ENCODE data around the gene PTPRD. TPM values are rescaled to one million over a fixed set of nuclear protein-coding genes. Genes with fewer than 3 reads are reported as not detected.

The PTPRD gene
- total RNA-seq, 2 experiments from 2014 or later: not detected

DNA sequence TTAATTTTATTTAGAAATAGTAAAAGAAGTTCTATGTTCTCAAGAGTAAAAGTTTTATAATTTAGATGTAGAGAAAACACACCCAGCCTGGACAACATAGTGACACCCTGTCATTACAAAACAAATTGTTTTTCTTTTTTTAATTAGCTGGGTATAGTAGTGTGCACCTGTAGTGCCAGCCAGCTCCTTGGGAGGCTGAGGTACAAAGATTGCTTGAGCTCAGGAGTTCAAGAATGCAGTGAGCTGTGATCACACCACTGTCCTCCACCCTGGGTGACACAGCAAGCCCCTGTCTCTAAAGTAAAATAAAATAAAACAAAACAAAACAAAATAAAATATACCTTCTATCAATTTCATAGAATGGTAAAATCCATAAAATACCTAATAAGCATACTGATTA, 1795.5 kb downstream of the PTPRD start:
- H3K9me3 Mint-ChIP-seq: no peaks in the 10 kb centered on the region
- CTCF ChIA-PET: no interaction called here
- intact Hi-C loops (cut with micrococcal nuclease): no loop called here
- no peak overlapping the region for H3K4me3 Mint-ChIP-seq
- H3K27ac Mint-ChIP-seq: no peak overlapping the region
- H3K36me3 Mint-ChIP-seq (ENCODE audit: low read depth): no peaks in the 10 kb centered on the region
- peaks cover 2% of the 10 kb centered on the region for H3K27me3 Mint-ChIP-seq (ENCODE audit: low read depth)
- no peaks in the 10 kb centered on the region for H3K4me1 Mint-ChIP-seq (ENCODE audit: low read depth)
- no peak for DNase-seq

DNA sequence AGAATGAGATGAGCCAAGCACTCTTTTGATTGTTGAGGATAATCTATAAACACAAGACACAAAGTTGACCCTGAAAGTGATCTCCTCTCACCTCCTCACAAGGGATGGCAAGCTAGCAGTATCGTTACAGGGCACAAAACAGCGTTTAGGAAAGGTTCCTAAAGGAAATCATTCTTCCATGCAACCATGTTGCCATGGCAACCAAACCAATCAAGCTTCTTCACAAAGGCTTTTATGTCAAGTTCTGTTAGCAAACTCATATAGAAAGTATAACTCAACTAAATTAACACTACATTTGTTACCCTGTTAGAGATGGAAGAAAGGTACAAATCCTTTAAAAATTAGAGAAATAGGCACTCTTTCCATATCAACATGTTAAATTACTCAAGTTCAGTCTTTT, 1796.4 kb downstream of the PTPRD start:
- CTCF ChIA-PET: no interaction called here
- Mint-ChIP-seq H3K9me3 (no peaks in the 10 kb centered on the region), H3K36me3 (ENCODE audit: low read depth) (no peaks in the 10 kb centered on the region), H3K27ac (no peak overlapping the region), H3K4me1 (ENCODE audit: low read depth) (no peaks in the 10 kb centered on the region), H3K27me3 (ENCODE audit: low read depth) (peaks cover 2% of the 10 kb centered on the region), H3K4me3 (no peak overlapping the region)
- DNase-seq: no peak
- intact Hi-C loops (cut with micrococcal nuclease): no loop called here

DNA sequence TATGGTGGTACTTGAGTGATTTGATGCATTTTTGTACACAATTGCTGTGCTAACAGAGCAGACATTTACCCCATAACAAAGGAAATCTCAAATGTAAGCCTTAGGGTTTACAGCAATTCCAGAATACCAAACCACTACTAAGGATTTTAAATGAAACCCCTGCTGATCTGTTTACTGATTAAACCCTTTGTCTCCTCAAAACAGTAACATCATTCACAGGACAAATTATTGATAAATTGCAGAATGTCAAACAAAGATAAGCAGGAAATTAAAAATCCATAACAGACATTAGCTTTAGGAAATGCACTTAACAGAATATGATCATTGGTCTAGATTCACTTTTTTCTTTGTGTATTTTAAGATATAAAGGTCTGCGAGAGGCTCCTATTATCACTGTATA, 1796.9 kb downstream of the PTPRD start:
- Mint-ChIP-seq H3K9me3 (no peaks in the 10 kb centered on the region), H3K4me3 (no peak overlapping the region), H3K36me3 (ENCODE audit: low read depth) (no peaks in the 10 kb centered on the region), H3K4me1 (ENCODE audit: low read depth) (no peaks in the 10 kb centered on the region), H3K27ac (no peak overlapping the region), H3K27me3 (ENCODE audit: low read depth) (no peaks in the 10 kb centered on the region)
- no peak for DNase-seq
- intact Hi-C loops (cut with micrococcal nuclease): no loop called here
- CTCF ChIA-PET: no interaction called here

DNA sequence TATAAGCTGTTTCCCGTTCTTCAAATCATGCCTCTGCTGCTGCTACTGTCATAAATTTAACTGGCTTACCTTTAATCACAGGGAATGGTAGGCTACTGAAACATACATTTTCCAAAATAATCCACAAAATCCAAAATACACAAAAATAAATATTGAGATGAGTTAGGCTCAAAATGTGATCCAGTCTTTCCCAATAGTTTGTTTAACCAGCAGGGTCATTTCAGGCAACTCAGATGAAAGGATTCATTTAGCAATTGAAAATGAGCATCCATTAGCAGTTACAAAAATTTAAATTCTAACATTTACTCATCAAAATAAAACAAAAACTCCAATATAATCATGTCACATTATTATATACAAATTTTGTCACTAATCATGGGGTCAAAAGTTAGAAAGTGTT, 1797.6 kb downstream of the PTPRD start:
- intact Hi-C loops (cut with micrococcal nuclease): no loop called here
- CTCF ChIA-PET: no interaction called here
- H3K9me3 Mint-ChIP-seq: no peaks in the 10 kb centered on the region

DNA sequence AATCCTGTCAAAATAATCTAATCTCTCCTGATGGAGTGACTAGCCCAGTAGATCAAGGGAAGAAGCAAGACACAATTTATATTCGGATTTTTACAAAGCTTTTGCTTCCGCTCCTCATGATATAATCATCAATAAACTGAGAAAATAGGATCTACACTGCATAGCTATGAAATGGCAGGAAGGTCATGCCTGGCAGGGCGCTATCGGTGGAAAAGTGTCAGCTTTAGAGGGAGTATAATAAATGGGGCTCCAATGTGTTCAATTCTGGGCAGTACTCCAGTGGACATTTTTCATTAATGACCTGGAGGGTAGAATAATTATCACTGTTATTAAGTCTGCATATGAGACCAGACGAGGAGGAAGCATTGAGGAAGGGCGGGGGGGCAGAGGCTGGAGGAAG, 1799.9 kb downstream of the PTPRD start:
- H3K27me3 Mint-ChIP-seq (ENCODE audit: low read depth): no peaks in the 10 kb centered on the region
- no peak overlapping the region for H3K4me3 Mint-ChIP-seq
- CTCF ChIA-PET: no interaction called here

More for the DNA sequence above, 1797.6 kb downstream of the PTPRD start:
- DNase-seq: no peak
- H3K27me3 Mint-ChIP-seq (ENCODE audit: low read depth): no peaks in the 10 kb centered on the region
- no peaks in the 10 kb centered on the region for H3K36me3 Mint-ChIP-seq (ENCODE audit: low read depth)
- H3K4me1 Mint-ChIP-seq (ENCODE audit: low read depth): no peaks in the 10 kb centered on the region
- no peak overlapping the region for H3K4me3 Mint-ChIP-seq
- no peak overlapping the region for H3K27ac Mint-ChIP-seq

DNA sequence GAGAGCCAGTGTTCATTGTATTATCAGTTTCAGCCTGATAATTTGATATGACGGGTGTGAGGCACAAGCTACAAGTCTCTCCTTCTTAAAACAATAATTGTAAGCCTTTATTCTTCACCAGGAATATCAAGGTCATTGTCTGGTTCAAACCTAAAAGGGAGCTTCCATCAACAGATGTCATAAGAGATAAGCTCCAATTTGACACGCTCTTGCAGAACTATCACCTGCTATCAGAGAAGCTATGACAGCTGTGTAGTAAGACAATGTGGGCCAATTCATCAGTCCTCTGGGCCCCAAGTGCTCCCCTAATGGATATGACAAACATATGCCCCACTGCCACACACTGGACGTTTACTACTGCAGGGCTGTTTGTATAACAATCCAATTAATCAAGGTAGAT, 1803.1 kb downstream of the PTPRD start:
- intact Hi-C loops (cut with micrococcal nuclease): no loop called here
- Mint-ChIP-seq H3K27ac (no peak overlapping the region), H3K27me3 (ENCODE audit: low read depth) (no peaks in the 10 kb centered on the region), H3K36me3 (ENCODE audit: low read depth) (no peaks in the 10 kb centered on the region), H3K4me3 (no peak overlapping the region), H3K4me1 (ENCODE audit: low read depth) (no peaks in the 10 kb centered on the region), H3K9me3 (no peaks in the 10 kb centered on the region)
- no peak for DNase-seq
- CTCF ChIA-PET: interaction anchor here (0.6 kb wide), 1 partner anchor 42 kb away, joined by 3 read pairs; no protein-coding TSS in a partner anchor

More for the DNA sequence above, 1799.9 kb downstream of the PTPRD start:
- intact Hi-C loops (cut with micrococcal nuclease): no loop called here
- H3K9me3 Mint-ChIP-seq: no peaks in the 10 kb centered on the region
- H3K4me1 Mint-ChIP-seq (ENCODE audit: low read depth): no peaks in the 10 kb centered on the region
- DNase-seq: no peak
- no peak overlapping the region for H3K27ac Mint-ChIP-seq
- H3K36me3 Mint-ChIP-seq (ENCODE audit: low read depth): no peaks in the 10 kb centered on the region

DNA sequence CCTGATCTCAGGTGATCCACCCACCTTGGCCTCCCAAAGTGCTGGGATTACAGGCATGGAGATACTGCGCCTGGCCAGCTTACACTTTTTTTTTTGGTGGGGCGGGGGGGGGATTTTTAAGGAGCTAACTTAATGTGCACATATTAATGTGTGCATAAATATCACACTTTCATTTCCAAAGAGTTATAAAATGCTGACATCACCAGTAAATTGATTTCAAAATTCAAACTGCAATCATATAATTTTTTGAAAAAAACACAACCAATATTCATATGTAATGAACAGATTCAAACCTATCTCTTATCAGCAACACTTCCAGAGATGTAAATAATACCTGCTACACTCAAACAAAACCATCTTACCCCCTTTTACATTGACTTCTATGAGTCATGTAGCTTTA, 1806.7 kb downstream of the PTPRD start:
- DNase-seq: no peak
- no peak overlapping the region for H3K4me3 Mint-ChIP-seq
- H3K36me3 Mint-ChIP-seq (ENCODE audit: low read depth): no peaks in the 10 kb centered on the region
- H3K4me1 Mint-ChIP-seq (ENCODE audit: low read depth): no peaks in the 10 kb centered on the region
- CTCF ChIA-PET: interaction anchor here (0.7 kb wide), 1 partner anchor 625 kb away, joined by 4 read pairs; no protein-coding TSS in a partner anchor
- H3K27ac Mint-ChIP-seq: no peak overlapping the region
- intact Hi-C loops (cut with micrococcal nuclease): no loop called here
- no peaks in the 10 kb centered on the region for H3K9me3 Mint-ChIP-seq
- peaks cover 4% of the 10 kb centered on the region for H3K27me3 Mint-ChIP-seq (ENCODE audit: low read depth)

DNA sequence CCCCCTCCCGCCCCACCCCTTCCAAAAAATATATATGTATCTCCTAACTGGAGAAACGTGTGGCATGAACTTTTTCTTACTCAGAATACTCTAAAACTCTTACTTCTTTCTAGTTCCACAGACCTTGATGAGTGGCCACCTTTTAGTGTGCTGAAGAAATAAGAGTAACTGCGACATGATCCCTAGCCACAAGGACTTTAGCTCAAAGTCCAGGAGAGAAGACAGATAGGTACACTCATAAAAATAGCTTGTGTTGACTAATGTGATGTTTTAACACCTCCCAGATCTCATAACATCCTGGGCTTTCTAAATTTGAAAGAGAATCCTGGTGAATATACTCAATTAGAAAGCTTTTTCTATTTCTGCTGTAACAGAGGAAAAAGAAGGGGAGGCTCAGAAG, 1808.2 kb downstream of the PTPRD start:
- Mint-ChIP-seq H3K4me3 (no peak overlapping the region), H3K27me3 (ENCODE audit: low read depth) (peaks cover 4% of the 10 kb centered on the region), H3K36me3 (ENCODE audit: low read depth) (no peaks in the 10 kb centered on the region), H3K9me3 (no peaks in the 10 kb centered on the region), H3K4me1 (ENCODE audit: low read depth) (no peaks in the 10 kb centered on the region), H3K27ac (no peak overlapping the region)
- DNase-seq: no peak
- intact Hi-C loops (cut with micrococcal nuclease): no loop called here
- CTCF ChIA-PET: no interaction called here

DNA sequence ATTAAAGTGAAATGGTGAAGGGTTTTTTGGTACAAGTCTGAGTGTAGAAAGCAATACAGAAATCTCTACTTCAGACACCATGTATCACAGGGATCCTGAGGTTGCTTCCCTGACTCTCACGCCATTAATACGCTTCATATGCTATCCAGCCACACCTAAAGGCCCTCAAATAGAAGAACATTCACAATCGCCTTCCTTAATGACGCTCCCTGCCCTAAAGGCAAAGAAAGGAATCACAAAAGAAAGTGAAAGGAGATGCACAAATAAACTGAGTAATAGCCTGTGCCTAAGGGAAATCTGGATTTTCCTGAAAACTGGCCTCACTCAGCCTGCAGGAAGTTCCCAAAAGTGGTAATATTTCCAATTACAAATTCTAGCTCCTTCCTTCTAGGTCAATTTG, 1810.6 kb downstream of the PTPRD start:
- H3K9me3 Mint-ChIP-seq: no peaks in the 10 kb centered on the region
- intact Hi-C loops (cut with micrococcal nuclease): no loop called here
- H3K27me3 Mint-ChIP-seq (ENCODE audit: low read depth): peaks cover 4% of the 10 kb centered on the region
- DNase-seq: no peak
- H3K4me1 Mint-ChIP-seq (ENCODE audit: low read depth): no peaks in the 10 kb centered on the region
- H3K27ac Mint-ChIP-seq: no peak overlapping the region
- H3K36me3 Mint-ChIP-seq (ENCODE audit: low read depth): no peaks in the 10 kb centered on the region
- H3K4me3 Mint-ChIP-seq: no peak overlapping the region
- CTCF ChIA-PET: no interaction called here

DNA sequence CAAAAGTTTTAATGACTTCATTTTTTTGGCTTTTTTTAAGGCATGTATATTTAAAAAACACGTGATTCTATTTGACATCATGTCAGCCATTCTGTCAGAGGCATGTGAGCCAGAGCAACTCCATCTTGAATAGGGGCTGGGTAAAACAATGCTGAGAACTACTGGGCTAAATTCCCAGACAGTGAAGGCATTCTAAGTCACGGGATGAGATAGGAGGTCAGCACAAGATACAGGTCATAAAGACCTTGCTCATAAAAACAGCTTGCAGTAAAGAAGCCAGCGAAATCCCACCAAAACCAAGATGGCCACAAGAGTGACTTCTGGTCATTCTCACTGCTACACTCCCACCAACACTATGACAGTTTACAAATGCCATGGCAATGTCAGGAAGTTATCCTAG, 1812.6 kb downstream of the PTPRD start:
- no peaks in the 10 kb centered on the region for H3K9me3 Mint-ChIP-seq
- CTCF ChIA-PET: no interaction called here
- H3K4me1 Mint-ChIP-seq (ENCODE audit: low read depth): no peaks in the 10 kb centered on the region
- no peak overlapping the region for H3K4me3 Mint-ChIP-seq
- no peak overlapping the region for H3K27ac Mint-ChIP-seq
- peaks cover 4% of the 10 kb centered on the region for H3K27me3 Mint-ChIP-seq (ENCODE audit: low read depth)
- intact Hi-C loops (cut with micrococcal nuclease): no loop called here
- DNase-seq: no peak
- H3K36me3 Mint-ChIP-seq (ENCODE audit: low read depth): no peaks in the 10 kb centered on the region

DNA sequence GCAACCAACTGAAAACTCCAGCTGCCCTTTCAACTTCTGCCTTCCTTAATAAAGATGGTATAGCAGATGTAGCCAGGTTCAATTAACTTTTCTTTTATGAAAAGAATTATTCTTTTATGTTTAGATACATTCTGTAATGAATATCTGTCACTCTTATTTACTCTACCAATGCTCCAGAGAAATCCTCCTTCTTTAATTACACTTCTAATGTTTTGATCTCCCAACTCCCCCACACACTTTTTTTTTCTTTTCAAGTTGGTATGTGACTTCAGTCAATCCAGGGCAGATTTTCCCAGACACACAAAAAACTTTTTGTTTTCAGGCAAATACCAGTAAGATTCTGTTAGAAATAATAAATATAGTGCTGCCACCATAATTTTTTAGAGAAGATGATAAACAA, 1813.2 kb downstream of the PTPRD start:
- H3K36me3 Mint-ChIP-seq (ENCODE audit: low read depth): no peaks in the 10 kb centered on the region
- intact Hi-C loops (cut with micrococcal nuclease): no loop called here
- peaks cover 4% of the 10 kb centered on the region for H3K27me3 Mint-ChIP-seq (ENCODE audit: low read depth)
- no peak overlapping the region for H3K27ac Mint-ChIP-seq
- no peaks in the 10 kb centered on the region for H3K4me1 Mint-ChIP-seq (ENCODE audit: low read depth)
- H3K4me3 Mint-ChIP-seq: no peak overlapping the region
- DNase-seq: no peak
- CTCF ChIA-PET: no interaction called here
- no peaks in the 10 kb centered on the region for H3K9me3 Mint-ChIP-seq

DNA sequence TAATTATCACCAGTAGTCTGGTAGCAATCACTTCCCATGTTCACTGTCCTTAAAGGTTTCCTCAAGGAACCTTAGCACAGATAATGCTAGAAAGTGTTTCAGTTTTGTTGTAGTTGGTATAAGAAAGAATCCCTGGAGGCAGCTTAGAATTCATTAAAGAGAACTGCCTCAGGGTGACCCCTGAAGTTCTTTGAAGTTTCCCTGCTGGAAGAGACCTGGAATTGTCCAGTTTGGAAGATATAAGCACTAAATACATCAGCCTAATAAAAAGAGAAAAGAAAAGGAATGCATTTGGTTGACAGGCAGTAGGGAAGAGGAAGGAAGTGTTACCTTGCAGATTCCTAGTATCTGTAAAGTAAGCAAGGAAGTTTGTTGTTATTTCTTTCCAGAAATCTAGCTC, 1813.6 kb downstream of the PTPRD start:
- intact Hi-C loops (cut with micrococcal nuclease): no loop called here

DNA sequence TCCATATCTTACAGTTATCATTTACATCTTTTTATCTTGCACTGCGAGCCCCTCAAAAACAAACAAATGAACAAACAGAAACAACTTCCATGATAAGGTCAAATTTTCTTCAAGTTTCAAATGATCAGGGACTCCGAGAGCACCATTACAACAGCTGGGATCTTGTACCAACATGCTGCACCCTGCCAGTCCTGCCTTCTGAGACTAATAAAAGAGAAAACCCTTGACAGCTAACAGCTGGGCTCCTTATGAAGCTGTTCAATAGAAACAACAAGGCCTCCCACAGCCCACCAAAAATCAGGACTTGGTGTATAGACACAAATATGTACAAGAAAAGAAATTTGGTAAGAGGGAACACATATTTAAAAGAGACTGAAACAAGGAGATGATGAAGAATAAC, 1828.0 kb downstream of the PTPRD start:
- CTCF ChIA-PET: no interaction called here
- H3K4me3 Mint-ChIP-seq: no peak overlapping the region
- no peaks in the 10 kb centered on the region for H3K9me3 Mint-ChIP-seq
- intact Hi-C loops (cut with micrococcal nuclease): no loop called here
- no peaks in the 10 kb centered on the region for H3K27me3 Mint-ChIP-seq (ENCODE audit: low read depth)
- no peaks in the 10 kb centered on the region for H3K36me3 Mint-ChIP-seq (ENCODE audit: low read depth)
- DNase-seq: no peak
- no peak overlapping the region for H3K27ac Mint-ChIP-seq
- no peaks in the 10 kb centered on the region for H3K4me1 Mint-ChIP-seq (ENCODE audit: low read depth)

More for the DNA sequence above, 1813.6 kb downstream of the PTPRD start:
- Mint-ChIP-seq H3K27ac (no peak overlapping the region), H3K36me3 (ENCODE audit: low read depth) (no peaks in the 10 kb centered on the region), H3K4me3 (no peak overlapping the region), H3K4me1 (ENCODE audit: low read depth) (no peaks in the 10 kb centered on the region), H3K9me3 (no peaks in the 10 kb centered on the region), H3K27me3 (ENCODE audit: low read depth) (peaks cover 4% of the 10 kb centered on the region)
- CTCF ChIA-PET: no interaction called here
- DNase-seq: no peak

DNA sequence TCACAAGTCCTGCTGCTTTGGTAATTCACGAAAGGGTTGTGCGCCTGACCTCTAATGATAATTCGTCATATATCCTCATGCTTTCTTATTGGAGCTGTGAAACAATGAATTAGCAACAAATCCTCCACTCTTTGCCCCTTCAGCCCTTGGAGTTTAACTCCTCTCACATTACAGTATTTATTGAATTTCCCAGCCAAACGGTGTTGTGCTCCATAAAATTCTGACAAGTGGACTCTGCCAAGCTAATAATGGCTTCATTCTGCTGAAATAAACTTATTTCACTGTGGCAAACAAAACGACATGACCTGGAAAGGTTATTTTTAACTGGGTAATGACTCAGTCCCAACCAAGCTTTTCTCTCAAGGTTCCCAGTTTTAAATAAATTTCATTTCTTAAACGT, 1828.9 kb downstream of the PTPRD start:
- intact Hi-C loops (cut with micrococcal nuclease): no loop called here
- no peaks in the 10 kb centered on the region for H3K9me3 Mint-ChIP-seq
- H3K4me3 Mint-ChIP-seq: no peak overlapping the region
- no peaks in the 10 kb centered on the region for H3K36me3 Mint-ChIP-seq (ENCODE audit: low read depth)
- H3K4me1 Mint-ChIP-seq (ENCODE audit: low read depth): no peaks in the 10 kb centered on the region
- CTCF ChIA-PET: no interaction called here
- no peak for DNase-seq
- no peaks in the 10 kb centered on the region for H3K27me3 Mint-ChIP-seq (ENCODE audit: low read depth)
- no peak overlapping the region for H3K27ac Mint-ChIP-seq

Data from activated naive CD4-positive, alpha-beta T cell treated with anti-CD3 and anti-CD28 coated beads for 36 hours (primary cell).